Endothelial cell of umbilical vein (primary cell): ENCODE measurements around the gene RYR2. TPM values are rescaled to one million over a fixed set of nuclear protein-coding genes. Genes with fewer than 3 reads are reported as not detected.

Source experiments
- BruUV-seq: library from RNA; stranded (reverse); fragments of 400-500 nt; replicated peaks from 2 replicates; lab custom pipeline; 2021; lab: Mats Ljungman, UMichigan
- CTCF ChIA-PET: fragments of 300-600, 350-600 bp; sonication (Branson Sonifier 250); formaldehyde crosslinking; loops from one replicate; lab custom pipeline; 2021; ENCODE audit warnings: antibody characterized with exemption, inconsistent platforms; lab: Charles Lee
- POLR2A ChIA-PET: fragments of 300-600, 350-600 bp; sonication (Branson Sonifier 250); formaldehyde crosslinking; loops from one replicate; lab custom pipeline; 2021; ENCODE audit warnings: antibody characterized with exemption, inconsistent platforms; lab: Charles Lee
- DNase-seq: peaks from one replicate; pipeline ENCODE4 v3.0.0-alpha.2; 2011; ENCODE audit warnings: low read depth, low spot score
- FAIRE-seq: peaks from 2 replicates; lab custom pipeline; 2011; peaks lifted over from hg19 to GRCh38; lab: Jason Lieb, UNC
- H2AFZ ChIP-seq: 2 replicates; pipeline ENCODE4 v1.6.0; 2012; ENCODE audit warnings: low read depth, low read length, control low read depth, inconsistent platforms
- H3K27ac ChIP-seq: 2 replicates; pipeline ENCODE4 v1.5.1; 2011; ENCODE audit warnings: low read depth, mild to moderate bottlenecking, control low read depth, low read length, moderate library complexity; ENCODE audit not compliant: insufficient read depth
- H3K27me3 ChIP-seq, 2 experiments: 2 replicates each; pipeline versions ENCODE4 v1.6.0 to v1.6.1; 2011; ENCODE audit warnings: low read length in 2 of 2, mixed read lengths in 1 of 2; ENCODE audit not compliant: control insufficient read depth in 2 of 2, insufficient read depth in 2 of 2
- H3K36me3 ChIP-seq, 2 experiments: 2 replicates in 1 of 2; 3 replicates in 1 of 2; pipeline ENCODE4 v1.5.1; 2011; ENCODE audit warnings: low read length in 2 of 2, mild to moderate bottlenecking in 1 of 2, moderate library complexity in 1 of 2; ENCODE audit not compliant: control insufficient read depth in 2 of 2, insufficient read depth in 2 of 2; ENCODE audit errors: extremely low read depth in 1 of 2
- H3K4me1 ChIP-seq: 3 replicates; pipeline ENCODE4 v1.5.1; 2011; ENCODE audit warnings: mild to moderate bottlenecking, low read length; ENCODE audit not compliant: control insufficient read depth, insufficient read depth; ENCODE audit errors: extremely low read depth
- H3K4me2 ChIP-seq: 2 replicates; pipeline ENCODE4 v1.6.1; 2011; ENCODE audit warnings: low read length, control low read depth, mixed read lengths; ENCODE audit not compliant: insufficient read depth
- H3K4me3 ChIP-seq, 3 experiments: fragments of 200-600 bp in 1 of 3; sonication (generic), shearing (Covaris generic) in 1 of 3; replicated peaks in 1 of 3; 2 replicates each; pipeline ENCODE4 v1.5.1; 2011 to 2016; ENCODE audit warnings: control low read depth in 3 of 3, low read length in 3 of 3, mild to moderate bottlenecking in 2 of 3, inconsistent platforms in 1 of 3, low read depth in 1 of 3, moderate library complexity in 1 of 3; ENCODE audit not compliant: insufficient read depth in 1 of 3
- H3K79me2 ChIP-seq: 2 replicates; pipeline ENCODE4 v1.6.0; 2012; ENCODE audit warnings: low read length, inconsistent platforms; ENCODE audit not compliant: control insufficient read depth, insufficient read depth
- H3K9ac ChIP-seq: replicated peaks from 2 replicates; pipeline ENCODE3; 2011; ENCODE audit warnings: low read length, control low read depth; ENCODE audit not compliant: insufficient read depth; ENCODE audit errors: extremely low read depth
- H3K9me1 ChIP-seq: replicated peaks from 3 replicates; pipeline ENCODE4 v1.6.0; 2011; ENCODE audit warnings: mild to moderate bottlenecking, low read length; ENCODE audit not compliant: control insufficient read depth, insufficient read depth; ENCODE audit errors: extremely low read depth
- H3K9me3 ChIP-seq: replicated peaks from 2 replicates; pipeline ENCODE4 v1.5.1; 2012; ENCODE audit warnings: low read length, inconsistent platforms; ENCODE audit not compliant: control insufficient read depth, insufficient read depth
- H4K20me1 ChIP-seq: replicated peaks from 2 replicates; pipeline ENCODE3; 2011; ENCODE audit warnings: mild to moderate bottlenecking, low read length; ENCODE audit not compliant: control insufficient read depth, insufficient read depth; ENCODE audit errors: extremely low read depth
- CTCF ChIP-seq, 2 donors: IDR thresholded peaks; 1 replicate in 1 of 2; 2 replicates in 1 of 2; pipeline ENCODE4 v1.5.1; 2011; ENCODE audit warnings: low read length in 2 of 2, mild to moderate bottlenecking in 2 of 2, moderate library complexity in 2 of 2, control low read depth in 1 of 2, inconsistent platforms in 1 of 2, low read depth in 1 of 2; ENCODE audit not compliant: insufficient read depth in 1 of 2; ENCODE audit errors: extremely low read depth in 1 of 2
- EZH2 ChIP-seq: IDR thresholded peaks from 2 replicates; pipeline ENCODE4 v1.6.1; 2012; ENCODE audit warnings: borderline replicate concordance, low read depth, mild to moderate bottlenecking, moderate library complexity, low read length, inconsistent platforms; ENCODE audit not compliant: severe bottlenecking
- FOS ChIP-seq: IDR thresholded peaks from 2 replicates; pipeline ENCODE4 v1.6.1; 2011; ENCODE audit warnings: mild to moderate bottlenecking, low read length, moderate library complexity, borderline replicate concordance; ENCODE audit not compliant: insufficient read depth
- GATA2 ChIP-seq: IDR thresholded peaks from 2 replicates; pipeline ENCODE4 v1.7.0; 2011; ENCODE audit warnings: low read depth, mild to moderate bottlenecking, moderate library complexity, mixed read lengths, low read length; ENCODE audit not compliant: insufficient read length, insufficient read depth
- JUN ChIP-seq: IDR thresholded peaks from 2 replicates; pipeline ENCODE4 v1.6.1; 2011; ENCODE audit warnings: borderline replicate concordance, low read depth; ENCODE audit not compliant: insufficient read length, insufficient read depth
- MAX ChIP-seq: IDR thresholded peaks from 2 replicates; pipeline ENCODE4 v1.6.1; 2011; ENCODE audit not compliant: insufficient read depth, insufficient read length
- POLR2A ChIP-seq: IDR thresholded peaks from 2 replicates; pipeline ENCODE4 v1.6.1; 2012; ENCODE audit warnings: low read depth, mild to moderate bottlenecking, control low read depth, low read length
- POLR2AphosphoS5 ChIP-seq: IDR thresholded peaks from 2 replicates; pipeline ENCODE4 v1.6.1; 2012; ENCODE audit warnings: low read depth, mild to moderate bottlenecking, control low read depth, low read length, moderate library complexity; ENCODE audit not compliant: insufficient read depth
- dilution Hi-C: fragments of 300-500 bp; cut with MboI; formaldehyde crosslinking; loops from one replicate; pipeline ENCODE4 v1.15.0; 2019; ENCODE audit warnings: low sequenced_read_pairs; ENCODE audit not compliant: extremely low pct_ligation_motif_present
- intact Hi-C: fragments of 100-400 bp; cut with micrococcal nuclease; formaldehyde crosslinking; loops from one replicate; pipeline ENCODE4 v1.10.0; 2022
- polyA plus RNA-seq, 4 experiments: library from polyadenylated mRNA; depleted of rRNA in 3 of 4; stranded (reverse) in 3 of 4; unstranded in 1 of 4; fragments of >200 nt; gene quantifications; 2 replicates each; pipeline versions ENCODE4 v1.2.1 to v1.2.3, GENCODE V29; 2011 to 2012; ENCODE audit warnings: missing spikeins in 1 of 4
- total RNA-seq: library from RNA; stranded (reverse); gene quantifications from 2 replicates; pipeline ENCODE4 v1.2.3, GENCODE V29; 2021

RYR2 gene
- total and polyA plus RNA-seq, 2 donors (not counting 3 experiments of a cell fraction or from before 2014, with no cell fraction given) = not detected

GRCh38 chr1:237772009-237772408 is 730.0 kb downstream of the RYR2 start:
- CTCF ChIA-PET = no interaction called here

DNA sequence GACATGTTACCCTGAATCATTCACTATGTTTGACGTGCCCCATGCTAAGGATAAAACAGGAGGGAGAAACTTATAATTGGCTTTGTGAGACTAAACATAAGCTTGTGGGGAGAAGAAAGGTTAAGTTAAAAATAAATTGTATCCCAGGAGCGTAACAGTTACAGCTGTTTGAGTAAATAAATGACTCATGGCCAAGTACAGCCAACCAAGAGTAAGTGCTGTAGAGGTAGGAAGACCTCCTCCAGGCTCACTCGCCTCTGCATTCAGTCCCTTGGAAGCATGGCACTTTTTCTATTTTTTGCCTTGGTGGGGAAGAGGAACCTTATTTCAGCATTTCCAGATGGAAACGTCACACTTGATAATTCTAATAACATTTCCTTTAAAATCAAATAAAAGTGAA is 732.3 kb downstream of the RYR2 start:
- Histone ChIP-seq H3K27ac (no peak overlapping the region), H4K20me1 (no peaks in the 10 kb centered on the region), H3K36me3 (no peaks in the 10 kb centered on the region), H3K4me3 (no peak overlapping the region), H3K9ac (no peak overlapping the region), H3K27me3 (no peaks in the 10 kb centered on the region), H3K9me1 (no peaks in the 10 kb centered on the region), H3K9me3 (no peaks in the 10 kb centered on the region), H3K79me2 (no peaks in the 10 kb centered on the region), H3K4me1 (no peaks in the 10 kb centered on the region), H2AFZ (no peak overlapping the region), H3K4me2 (no peak overlapping the region)
- no TSS peak for BruUV-seq
- intact Hi-C loops = no loop called here
- FAIRE-seq (no peak), DNase-seq (no peak)
- POLR2A ChIA-PET = no interaction called here
- CTCF ChIA-PET = no interaction called here
- dilution Hi-C loops = no loop called here
- no peak for TF ChIP-seq MAX
- TF ChIP-seq POLR2AphosphoS5 = no peak
- no peak for TF ChIP-seq FOS
- TF ChIP-seq CTCF (IDR thresholded peaks at IDR 0.05; ENCODE audit: extremely low read depth in 1 of 2, insufficient read depth in 1 of 2, low read depth in 1 of 2, low read length in 2 of 2) = no peak
- TF ChIP-seq POLR2A = no peak
- no peak for TF ChIP-seq GATA2
- TF ChIP-seq JUN = no peak

More at GRCh38 chr1:237772009-237772408, 730.0 kb downstream of the RYR2 start:
- POLR2A ChIA-PET = no interaction called here
- Histone ChIP-seq H3K4me2 (no peak overlapping the region), H3K36me3 (no peaks in the 10 kb centered on the region), H3K4me3 (no peak overlapping the region), H3K27me3 (no peaks in the 10 kb centered on the region), H3K27ac (no peak overlapping the region), H3K4me1 (no peaks in the 10 kb centered on the region), H3K9me3 (no peaks in the 10 kb centered on the region), H3K9ac (no peak overlapping the region), H2AFZ (no peak overlapping the region), H3K9me1 (no peaks in the 10 kb centered on the region), H3K79me2 (no peaks in the 10 kb centered on the region), H4K20me1 (no peaks in the 10 kb centered on the region)
- dilution Hi-C loops = no loop called here
- BruUV-seq = no TSS peak
- TF ChIP-seq POLR2AphosphoS5 (no peak), POLR2A (no peak), EZH2 (no peak), FOS (no peak)
- no peak for FAIRE-seq
- DNase-seq = no peak
- intact Hi-C loops = no loop called here
